HG03280 (cell line): Measurements from ENCODE around the gene PRR33.

Source experiments
- ATAC-seq: cut with Tn5 transposase; IDR thresholded peaks from one replicate; pipeline ENCODE4 v1.9.1; 2021; ENCODE audit warnings: mild to moderate bottlenecking, moderate library complexity; ENCODE audit not compliant: unreplicated experiment

The PRR33 gene

GRCh38 chr11:1839204-1839923 lies 52.3 kb downstream of the PRR33 start:
- ATAC-seq = no peak

DNA sequence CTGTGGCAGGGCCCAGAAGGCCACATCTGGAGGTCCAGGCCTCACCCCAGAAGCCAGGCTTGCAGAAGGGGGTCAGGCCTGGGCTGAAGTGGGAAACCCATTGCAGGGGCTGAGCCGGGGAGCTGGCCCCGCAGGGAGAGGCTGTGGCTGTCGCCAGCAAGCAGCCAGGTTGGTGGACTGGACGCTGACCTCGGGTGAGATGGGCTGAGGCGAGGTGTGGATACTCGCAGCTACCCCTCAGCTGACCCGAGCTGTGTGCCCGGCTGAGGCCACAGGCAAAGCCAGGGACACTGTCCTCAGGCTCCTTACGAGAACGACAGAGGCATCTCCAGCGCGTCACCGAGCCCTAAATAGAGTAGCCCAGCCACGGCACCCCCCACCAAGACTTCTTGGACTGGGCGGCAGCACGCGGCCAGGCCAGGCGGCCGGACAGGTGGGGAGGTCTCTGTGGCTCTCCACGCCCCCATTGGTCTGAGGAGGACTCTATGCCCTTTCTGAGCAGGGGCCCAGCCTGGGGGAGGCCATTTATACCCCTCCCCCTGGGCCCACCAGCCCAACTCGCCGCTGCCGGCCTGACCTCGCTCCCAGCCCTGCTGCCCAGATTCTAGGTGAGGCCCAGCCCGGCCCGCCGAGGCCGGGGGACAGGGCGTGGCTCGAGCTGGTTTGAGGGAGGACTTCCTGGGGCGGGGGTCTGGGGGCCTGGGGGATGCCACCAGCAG lies 53.1 kb downstream of the PRR33 start, which contains the start of gene TNNI2:
TNNI2 (plus strand) TSS at position 556 of the 719 bp plus-strand sequence. CDS start 716 bp downstream, outside the sequence.
- ATAC-seq = no peak
